HT-29 (cell line): ENCODE measurements around the gene SLC36A1. TPM values are rescaled to one million over a fixed set of nuclear protein-coding genes. Genes with fewer than 3 reads are reported as not detected.
A peak's percentile ranks its signal among the peaks of the same experiment; 100 is the strongest.
"Not testable (repeated sequence)": the region's sequence is repeated elsewhere in the genome, so short reads cannot be mapped to it uniquely, and the experiment has no call there.

Experiments used
- DNase-seq: peaks from one replicate; pipeline ENCODE4 v3.0.0-alpha.2; 2015; ENCODE audit warnings: low spot score
- total RNA-seq: library from RNA; depleted of rRNA; stranded (reverse); fragments of >200 nt; shearing (Covaris generic); gene quantifications from 2 replicates; pipeline ENCODE4 v1.2.3, GENCODE V29; 2014; rRNA removed

Gene SLC36A1
- total RNA-seq = 5.0 and 6.4 TPM in 2 replicates

- DNase-seq = peak; percentile 94
Measured at GRCh38 chr5:151447174-151448037, at the start of gene SLC36A1. Gene SLC36A1, plus strand, starts transcription at chr5:151447603. Its CDS starts 11,190 bp downstream, at chr5:151458793.

- no peak for DNase-seq
Measured at GRCh38 chr5:151405334-151406160, 41.9 kb upstream of the SLC36A1 start.

DNA sequence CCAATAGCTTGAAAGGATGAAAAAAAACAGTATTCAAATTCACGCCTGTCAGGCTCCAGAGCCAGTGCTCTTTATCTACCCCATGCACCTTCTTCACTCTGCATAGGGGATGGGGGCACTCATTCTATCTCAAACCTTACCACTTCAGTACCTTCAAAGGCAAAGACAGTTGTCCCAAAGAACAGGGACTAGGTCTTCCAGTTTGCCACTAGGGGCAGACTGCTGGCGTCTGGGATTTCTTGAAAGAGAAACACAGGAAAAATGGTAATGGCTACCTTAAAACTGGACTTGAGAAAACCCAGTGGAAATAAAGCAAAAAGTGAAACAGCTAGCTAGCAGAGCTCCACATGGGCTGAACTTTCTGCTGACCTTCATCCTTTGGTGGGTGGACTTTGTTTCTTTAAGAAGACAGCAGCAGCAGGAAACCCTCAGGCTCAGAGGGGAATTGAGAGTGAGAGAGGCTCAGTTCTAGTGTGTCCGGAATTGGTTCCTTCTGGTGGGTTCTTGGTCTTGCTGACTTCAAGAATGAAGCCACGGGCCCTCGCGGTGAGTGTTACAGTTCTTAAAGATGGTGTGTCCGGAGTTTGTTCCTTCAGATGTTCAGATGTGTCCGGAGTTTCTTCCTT lies 41.0 kb upstream of the SLC36A1 start:
- DNase-seq = peak; percentile 33

DNA sequence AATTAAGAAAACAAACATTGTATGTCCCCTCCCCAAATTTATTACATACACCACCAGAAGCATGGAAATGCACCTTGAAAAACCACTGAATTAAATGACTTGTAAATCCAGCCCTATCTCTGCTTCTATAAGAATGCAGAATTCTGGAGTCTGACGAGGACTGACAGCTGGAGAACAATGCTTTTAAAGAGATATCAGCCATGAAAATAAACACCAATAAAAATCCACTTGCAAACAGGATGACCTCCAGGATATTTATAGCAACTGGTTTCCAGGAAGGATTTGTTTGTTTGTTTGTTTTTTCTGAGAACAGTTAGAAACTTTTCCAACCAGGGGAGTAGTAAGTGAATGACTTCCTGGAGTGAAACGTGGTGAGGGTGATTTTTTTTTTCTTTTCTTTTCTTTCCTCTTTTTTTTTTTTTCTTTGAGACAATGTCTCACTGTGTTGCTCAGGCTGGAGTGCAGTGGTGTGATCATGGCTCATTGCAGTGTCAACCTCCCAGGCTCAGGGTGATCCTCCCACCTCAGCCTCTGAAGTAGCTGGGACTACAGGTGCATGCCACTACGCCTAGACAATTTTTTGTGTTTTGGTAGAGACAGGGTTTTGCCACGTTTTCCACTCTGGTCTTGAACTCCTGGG lies 38.7 kb upstream of the SLC36A1 start:
- DNase-seq = no peak

GRCh38 chr5:151413800-151414199 lies 33.6 kb upstream of the SLC36A1 start:
- no peak for DNase-seq

GRCh38 chr5:151414536-151414935 lies 32.9 kb upstream of the SLC36A1 start:
- no peak for DNase-seq

- no peak for DNase-seq
Measured at GRCh38 chr5:151417712-151418111, 29.7 kb upstream of the SLC36A1 start.

- DNase-seq = no peak
Measured at GRCh38 chr5:151420127-151420526, 27.3 kb upstream of the SLC36A1 start.

GRCh38 chr5:151424892-151425523 lies 22.4 kb upstream of the SLC36A1 start:
- DNase-seq = no peak

- not testable (repeated sequence) for DNase-seq
Measured at GRCh38 chr5:151426347-151426746, 21.1 kb upstream of the SLC36A1 start.

GRCh38 chr5:151427258-151427657 lies 20.1 kb upstream of the SLC36A1 start:
- DNase-seq = no peak

DNA sequence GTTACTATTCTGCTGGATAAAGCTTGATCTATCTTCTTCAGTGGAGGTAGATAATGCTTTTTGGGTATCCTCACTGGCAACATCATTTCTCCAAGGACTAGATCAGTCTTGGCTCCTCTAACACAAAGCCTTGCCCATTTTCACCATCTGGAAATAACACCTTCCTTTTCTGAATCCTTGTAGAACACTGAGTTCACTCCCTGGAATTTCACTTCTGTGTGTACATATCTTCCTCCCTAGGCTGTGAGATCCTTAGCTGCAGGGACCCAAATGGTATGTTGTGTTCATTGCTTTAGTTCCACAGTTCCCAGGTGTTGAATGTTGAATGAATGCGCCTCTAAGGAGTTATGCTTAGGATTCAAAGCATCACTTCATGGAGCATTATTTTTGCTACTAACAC lies 16.7 kb upstream of the SLC36A1 start:
- DNase-seq = no peak

DNA sequence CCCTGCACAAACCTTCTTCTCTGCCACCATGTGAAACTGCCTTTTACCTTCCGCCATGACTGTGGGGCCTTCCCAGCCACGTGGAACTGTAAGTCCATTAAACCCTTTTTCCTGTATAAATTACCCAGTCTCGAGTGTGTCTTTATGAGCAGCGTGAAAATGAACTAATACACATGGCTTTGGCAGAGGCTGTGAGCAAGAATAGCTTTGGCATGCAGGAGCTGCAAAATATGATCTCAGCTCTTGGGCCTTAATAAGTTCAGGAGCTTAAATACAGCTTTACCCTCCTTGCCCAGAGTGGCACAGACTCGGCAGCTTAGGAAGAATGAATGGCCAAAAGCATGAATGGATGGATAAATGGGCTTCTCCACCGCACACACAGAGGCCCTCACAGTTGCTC lies 15.7 kb upstream of the SLC36A1 start:
- no peak for DNase-seq

DNA sequence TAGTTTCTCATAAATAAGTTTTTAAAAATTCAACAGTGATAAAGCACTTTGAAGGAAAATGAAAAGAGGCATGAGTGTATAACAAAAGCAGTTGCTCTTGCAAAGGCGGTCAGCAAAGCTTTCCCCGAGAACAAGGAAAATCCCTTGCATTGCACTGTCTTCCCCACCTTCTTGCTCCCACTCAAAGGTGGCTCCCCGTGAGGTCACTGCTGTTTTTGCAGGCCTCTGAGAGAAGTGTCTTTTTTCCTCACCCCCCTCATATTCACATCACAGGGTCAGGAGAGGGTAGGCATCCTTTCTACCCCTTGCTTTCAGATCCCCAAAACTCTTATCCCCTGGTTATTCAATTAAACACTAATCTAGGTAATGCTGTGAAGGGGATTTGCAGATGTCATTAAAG lies 15.2 kb upstream of the SLC36A1 start:
- DNase-seq = no peak

- no peak for DNase-seq
Measured at GRCh38 chr5:151434570-151435237, 12.7 kb upstream of the SLC36A1 start.

DNA sequence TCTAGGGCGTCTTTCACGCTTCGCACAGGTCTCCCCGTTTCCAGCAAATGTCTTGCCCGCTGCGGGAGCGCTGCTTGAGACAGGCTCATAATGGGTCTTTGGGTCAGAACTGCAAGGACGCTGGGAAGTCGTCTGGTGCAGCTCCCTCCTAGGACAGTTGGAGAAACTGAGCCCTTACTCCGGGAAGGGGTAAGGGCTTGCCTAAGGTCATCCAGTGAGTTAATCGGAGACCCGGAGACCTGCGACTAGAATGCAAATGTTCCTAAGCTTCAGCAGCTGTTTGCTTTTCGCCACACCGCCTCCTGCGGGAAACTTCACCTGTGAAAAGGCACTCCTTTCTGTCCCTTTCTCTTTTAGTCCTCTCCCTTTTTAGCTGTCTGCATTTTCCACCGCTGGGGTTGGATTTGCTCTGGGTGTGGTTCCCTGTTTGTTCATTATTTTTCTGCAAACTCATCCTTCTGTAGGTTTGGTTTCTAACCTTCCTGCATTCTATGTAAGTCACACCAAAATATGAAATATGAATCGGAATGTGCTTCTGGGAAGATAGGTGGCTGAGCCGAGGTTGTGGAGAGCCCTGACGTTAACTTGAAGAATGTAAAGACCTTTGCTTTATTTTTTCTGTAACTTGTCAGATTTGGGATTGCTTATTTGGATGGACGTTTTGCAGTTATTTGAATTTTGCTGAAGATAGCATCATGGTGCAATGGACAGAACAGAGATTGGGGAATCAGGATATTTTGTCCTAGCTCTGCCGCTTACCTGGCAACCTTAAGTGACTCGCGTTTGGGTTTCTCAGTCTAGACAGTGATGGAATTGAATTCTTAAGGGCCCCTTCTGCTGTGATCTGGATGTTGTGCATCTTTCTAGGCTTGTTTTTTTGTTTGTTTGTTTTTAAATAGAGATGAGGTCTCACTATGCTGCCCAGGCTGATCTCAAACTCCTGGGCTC lies 909 bp downstream of the SLC36A1 start:
- peak; percentile 49 for DNase-seq

GRCh38 chr5:151449297-151449696 lies 1.9 kb downstream of the SLC36A1 start:
- DNase-seq = no peak

DNA sequence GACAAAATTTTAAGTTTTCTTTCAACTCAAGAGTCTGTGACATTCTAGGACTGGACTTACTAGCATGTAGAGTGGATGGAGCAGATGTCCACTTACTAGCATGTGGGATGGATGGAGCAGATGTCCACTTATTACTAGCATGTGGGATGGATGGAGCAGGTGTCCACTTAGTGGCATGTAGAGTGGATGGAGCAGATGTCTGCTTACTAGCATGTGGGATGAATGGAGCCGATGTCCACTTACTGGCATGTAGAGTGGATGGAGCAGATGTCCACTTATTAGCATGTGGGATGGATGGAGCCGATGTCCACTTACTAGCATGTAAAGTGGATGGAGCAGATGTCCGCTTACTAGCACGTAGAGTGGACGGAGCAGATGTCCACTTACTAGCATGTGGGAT lies 2.4 kb downstream of the SLC36A1 start:
- no peak for DNase-seq

DNA sequence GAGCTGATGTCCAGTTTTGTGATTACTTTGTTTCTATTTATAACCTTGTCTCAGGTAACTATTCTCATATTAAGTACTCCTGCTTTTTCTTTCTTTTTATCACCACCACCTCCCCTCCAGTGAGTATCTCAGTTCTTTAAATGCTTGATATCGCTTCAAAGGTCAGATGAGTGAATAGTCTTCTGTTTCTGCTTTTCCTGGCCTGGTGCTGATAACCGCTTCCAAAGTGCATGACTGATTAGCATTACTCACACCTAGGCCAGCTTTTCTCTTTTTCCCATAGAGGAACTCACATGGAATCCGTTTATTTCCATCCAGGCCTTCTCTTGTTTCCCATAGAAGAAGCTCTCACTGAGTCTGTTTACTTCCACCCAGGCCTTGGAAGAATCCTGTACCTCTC lies 3.2 kb downstream of the SLC36A1 start:
- DNase-seq = no peak
